Measurements from ENCODE around the gene KIAA0232.

DNA sequence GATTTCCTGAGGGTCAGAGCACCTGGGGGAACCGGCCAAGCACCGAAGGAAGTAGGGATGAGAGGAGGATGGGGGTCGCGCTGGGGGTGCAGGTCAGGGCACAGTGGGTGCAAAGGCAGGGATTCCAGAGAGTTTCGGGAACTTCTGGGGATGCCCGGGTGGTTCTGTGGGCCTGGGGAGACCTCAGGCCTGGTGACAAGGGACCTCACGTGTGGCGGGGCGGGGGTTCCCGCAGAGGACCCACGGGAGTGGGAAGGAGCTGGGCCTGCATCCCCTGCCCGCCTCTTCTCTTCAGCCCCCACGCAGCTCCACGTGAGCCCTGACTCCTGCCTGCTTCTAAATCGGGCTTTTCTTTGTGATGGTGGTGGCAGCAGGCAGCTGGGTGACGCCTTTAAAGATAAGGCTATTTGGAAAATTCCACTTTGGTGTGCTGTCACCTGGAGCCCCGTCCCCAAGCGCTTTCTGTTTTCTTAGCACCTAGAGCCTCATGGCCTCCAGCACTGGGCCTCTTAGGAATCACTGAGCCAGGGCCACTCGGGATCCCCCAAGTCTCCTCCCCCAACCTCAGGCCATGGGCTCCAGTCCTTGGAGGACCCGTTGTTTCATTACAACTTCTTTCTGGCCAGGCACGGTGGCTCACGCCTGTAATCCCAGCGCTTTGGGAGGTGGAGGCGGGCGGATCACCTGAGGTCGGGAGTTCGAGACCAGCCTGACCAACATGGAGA lies 120.0 kb downstream of the KIAA0232 start:
- TF ChIP-seq, protein P1, sequence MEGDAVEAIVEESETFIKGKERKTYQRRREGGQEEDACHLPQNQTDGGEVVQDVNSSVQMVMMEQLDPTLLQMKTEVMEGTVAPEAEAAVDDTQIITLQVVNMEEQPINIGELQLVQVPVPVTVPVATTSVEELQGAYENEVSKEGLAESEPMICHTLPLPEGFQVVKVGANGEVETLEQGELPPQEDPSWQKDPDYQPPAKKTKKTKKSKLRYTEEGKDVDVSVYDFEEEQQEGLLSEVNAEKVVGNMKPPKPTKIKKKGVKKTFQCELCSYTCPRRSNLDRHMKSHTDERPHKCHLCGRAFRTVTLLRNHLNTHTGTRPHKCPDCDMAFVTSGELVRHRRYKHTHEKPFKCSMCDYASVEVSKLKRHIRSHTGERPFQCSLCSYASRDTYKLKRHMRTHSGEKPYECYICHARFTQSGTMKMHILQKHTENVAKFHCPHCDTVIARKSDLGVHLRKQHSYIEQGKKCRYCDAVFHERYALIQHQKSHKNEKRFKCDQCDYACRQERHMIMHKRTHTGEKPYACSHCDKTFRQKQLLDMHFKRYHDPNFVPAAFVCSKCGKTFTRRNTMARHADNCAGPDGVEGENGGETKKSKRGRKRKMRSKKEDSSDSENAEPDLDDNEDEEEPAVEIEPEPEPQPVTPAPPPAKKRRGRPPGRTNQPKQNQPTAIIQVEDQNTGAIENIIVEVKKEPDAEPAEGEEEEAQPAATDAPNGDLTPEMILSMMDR (IDR thresholded peaks at IDR 0.05; ENCODE audit: borderline replicate concordance, extremely low read depth, low read length, poor library complexity, severe bottlenecking) = no peak
- no peak for TF ChIP-seq EZH2 (IDR thresholded peaks at IDR 0.05; ENCODE audit: borderline replicate concordance, low read depth, low read length, severe bottlenecking)
